NOMO-1 treated with dmso at 0.1 percent for 144 hours (cell line): ENCODE data around the gene CAP2.
A peak's percentile ranks its signal among the peaks of the same experiment; 100 is the strongest.

ENCODE experiments used
- DNase-seq: peaks from one replicate; lab custom pipeline; 2025; ENCODE audit not compliant: unreplicated experiment; lab: John Stamatoyannopoulos, UW

CAP2 gene

GRCh38 chr6:17392978-17393891 lies at the start of gene CAP2:
Gene CAP2, plus strand, starts transcription at chr6:17393595. Its CDS starts 27,961 bp downstream, at chr6:17421556.
- DNase-seq: no peak

- DNase-seq: no peak
Measured at GRCh38 chr6:17347012-17347411, 46.4 kb upstream of the CAP2 start.

- no peak for DNase-seq
Measured at GRCh38 chr6:17349427-17349826, 44.0 kb upstream of the CAP2 start.

GRCh38 chr6:17352302-17352701 lies 41.1 kb upstream of the CAP2 start:
- no peak for DNase-seq

- DNase-seq: no peak
Measured at GRCh38 chr6:17353440-17354175, 39.8 kb upstream of the CAP2 start.

- DNase-seq: no peak
Measured at GRCh38 chr6:17354700-17355403, 38.5 kb upstream of the CAP2 start.

GRCh38 chr6:17355404-17355774 lies 38.0 kb upstream of the CAP2 start:
- no peak for DNase-seq

GRCh38 chr6:17358515-17358914 lies 34.9 kb upstream of the CAP2 start:
- no peak for DNase-seq

GRCh38 chr6:17360564-17360963 lies 32.8 kb upstream of the CAP2 start:
- no peak for DNase-seq

- DNase-seq: no peak
Measured at GRCh38 chr6:17361013-17361412, 32.4 kb upstream of the CAP2 start.

GRCh38 chr6:17365961-17366360 lies 27.4 kb upstream of the CAP2 start:
- no peak for DNase-seq

- DNase-seq: no peak
Measured at GRCh38 chr6:17367868-17368267, 25.5 kb upstream of the CAP2 start.

GRCh38 chr6:17381424-17382147 lies 11.8 kb upstream of the CAP2 start:
- peak; percentile 28 for DNase-seq

GRCh38 chr6:17385660-17386059 lies 7.7 kb upstream of the CAP2 start:
- DNase-seq: no peak

- no peak for DNase-seq
Measured at GRCh38 chr6:17388365-17388764, 5.0 kb upstream of the CAP2 start.

GRCh38 chr6:17389274-17389847 lies 4.0 kb upstream of the CAP2 start:
- no peak for DNase-seq

GRCh38 chr6:17390276-17390675 lies 3.1 kb upstream of the CAP2 start:
- no peak for DNase-seq

- DNase-seq: no peak
Measured at GRCh38 chr6:17391976-17392375, 1.4 kb upstream of the CAP2 start.

GRCh38 chr6:17393892-17394631 lies 667 bp downstream of the CAP2 start:
- DNase-seq: no peak

- DNase-seq: no peak
Measured at GRCh38 chr6:17395112-17395511, 1.7 kb downstream of the CAP2 start.
